Body of pancreas (tissue), 4 donors: ENCODE data around the gene TBC1D9B.

Experiments used
- CTCF ChIP-seq, 7 experiments: fragments of 450-650 bp in 4 of 7; fragments of 200-600 bp in 3 of 7; sonication (generic) in 3 of 7; IDR thresholded peaks; one replicate each; pipeline ENCODE4 v1.5.1; 2016 to 2019; ENCODE audit warnings: antibody characterized with exemption in 7 of 7
- POLR2A ChIP-seq, 3 donors: fragments of 450-650 bp; IDR thresholded peaks; one replicate each; pipeline ENCODE4 v1.6.1; 2016; ENCODE audit warnings: antibody characterized with exemption in 3 of 3, mild to moderate bottlenecking in 2 of 3

DNA sequence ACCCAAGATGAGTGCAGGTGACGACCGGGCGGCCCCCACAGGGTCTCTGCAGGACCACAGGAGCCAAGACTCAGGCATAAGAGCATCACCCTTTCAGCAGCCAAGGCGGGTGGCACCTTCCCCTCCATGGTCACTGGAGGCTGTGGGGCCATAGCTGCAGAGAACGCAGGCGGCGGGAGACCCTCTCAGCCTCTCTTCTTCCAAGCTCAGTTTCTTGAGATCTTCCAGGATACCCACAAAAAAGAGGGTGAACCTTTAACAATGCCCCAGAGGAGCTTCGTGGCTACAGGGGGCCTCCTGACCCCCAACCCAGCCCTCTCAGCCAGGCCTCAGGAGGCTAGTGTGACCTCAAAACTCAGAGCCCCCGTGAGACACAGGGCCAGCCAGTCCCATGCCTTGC, 5.8 kb upstream of the TBC1D9B start:
- no peak for TF ChIP-seq CTCF (IDR thresholded peaks at IDR 0.05)
- TF ChIP-seq POLR2A (IDR thresholded peaks at IDR 0.05) = no peak
